HG03457 (cell line): ENCODE data around the gene ANKRD60.

Experiments
- ATAC-seq: cut with Tn5 transposase; IDR thresholded peaks from one replicate; pipeline ENCODE4 v1.9.1; 2021; ENCODE audit warnings: moderate number of reproducible peaks; ENCODE audit not compliant: unreplicated experiment

The ANKRD60 gene

DNA sequence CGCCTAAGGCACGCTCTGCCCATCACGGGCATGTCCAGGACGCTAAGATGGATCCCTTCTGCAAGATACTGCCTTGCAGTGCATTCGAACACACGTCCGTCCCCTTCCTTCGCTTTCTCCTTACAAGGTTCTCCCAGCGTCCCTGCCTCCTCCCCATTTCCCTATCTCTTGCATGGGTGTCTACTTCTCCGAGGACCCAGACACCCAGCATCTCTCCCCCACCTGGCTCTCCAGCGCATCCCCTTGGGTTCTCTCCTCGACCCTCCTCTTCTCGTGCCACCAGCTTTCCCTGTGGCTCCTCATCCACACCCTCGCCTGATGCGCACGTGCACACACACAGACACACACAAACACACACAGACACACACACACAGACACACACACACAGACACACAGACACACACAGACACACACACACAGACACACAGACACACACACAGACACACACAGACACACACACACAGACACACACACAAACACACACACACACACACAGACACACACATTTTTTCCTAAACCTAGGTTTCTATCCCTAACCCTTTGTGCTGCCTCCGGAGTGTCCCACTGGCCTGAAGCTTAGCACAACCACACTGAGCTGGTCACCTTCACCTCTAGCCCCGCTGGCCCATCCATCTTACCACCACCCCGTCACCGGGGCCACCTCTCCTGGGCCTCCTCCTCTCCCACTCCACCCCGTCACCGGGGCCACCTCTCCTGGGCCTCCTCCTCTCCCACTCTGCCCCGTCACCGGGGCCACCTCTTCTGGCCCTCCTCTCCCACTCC, 31.9 kb downstream of the ANKRD60 start:
- ATAC-seq: no peak

DNA sequence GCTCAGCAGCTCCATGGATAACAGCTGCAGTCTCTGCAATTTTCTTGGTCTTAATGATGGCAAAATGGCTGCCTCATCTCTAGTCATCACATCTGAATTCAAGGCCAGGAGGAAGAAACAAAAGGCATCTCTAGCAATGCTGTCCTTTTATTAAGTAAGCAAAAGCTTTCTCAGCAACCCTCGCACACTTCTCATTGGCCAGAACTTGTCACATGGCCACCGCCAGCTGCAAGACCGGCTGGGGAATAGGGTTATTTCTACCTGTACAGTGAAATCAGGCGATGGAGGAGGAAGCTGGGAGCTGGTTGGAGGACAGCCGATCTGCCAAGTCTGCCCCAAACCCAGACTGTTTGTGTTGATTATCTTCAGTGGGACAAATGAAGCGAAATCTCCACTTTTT, 33.4 kb downstream of the ANKRD60 start:
- no peak for ATAC-seq

DNA sequence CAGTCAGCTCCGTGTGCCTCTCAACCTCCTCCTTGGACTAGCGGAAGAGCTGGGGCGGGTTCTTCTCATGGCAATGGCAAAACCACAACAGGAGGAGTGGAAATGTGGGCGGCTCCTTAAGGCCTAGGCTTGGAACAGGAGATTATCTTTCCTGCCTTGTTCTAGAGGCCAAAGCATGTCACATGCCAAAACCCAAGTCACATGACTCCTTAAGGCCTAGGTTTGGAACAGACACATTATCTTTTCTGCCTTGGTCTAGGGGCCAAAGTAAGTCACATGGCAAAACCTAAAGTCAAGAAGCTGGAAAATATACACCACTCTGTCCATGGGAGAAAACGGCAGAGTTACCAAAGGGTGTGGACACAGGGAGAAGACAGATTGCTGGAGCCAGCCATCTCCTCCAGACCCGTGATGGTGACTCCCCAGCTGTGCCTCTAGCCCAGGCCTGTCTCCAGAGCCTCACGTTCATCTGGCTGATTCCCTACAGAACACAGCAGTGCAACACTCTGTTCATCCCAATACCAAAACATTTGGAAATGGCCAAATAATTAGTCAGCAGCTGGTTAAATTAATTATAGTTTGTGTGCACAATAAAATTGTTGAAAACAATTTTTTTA, 34.2 kb downstream of the ANKRD60 start:
- no peak for ATAC-seq

DNA sequence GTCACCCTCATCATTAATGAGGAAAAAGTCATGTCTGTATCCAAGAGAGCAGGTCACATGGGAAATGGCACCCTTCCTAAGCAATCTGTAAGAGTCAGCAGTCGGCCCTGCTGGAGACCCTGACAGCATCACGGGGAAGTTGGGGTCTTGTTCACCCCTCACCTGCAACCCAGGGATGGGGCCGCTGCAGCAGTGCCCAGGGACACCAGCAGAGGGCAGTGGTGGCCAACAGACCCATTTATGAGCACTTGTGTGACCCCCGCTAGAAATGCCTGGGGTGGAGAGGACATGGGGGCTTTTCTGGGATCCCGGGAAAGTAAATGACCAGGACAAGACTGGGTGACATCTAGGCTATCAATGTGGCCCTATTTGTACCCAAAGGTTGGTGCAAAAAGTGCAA, 35.9 kb downstream of the ANKRD60 start:
- ATAC-seq: no peak

DNA sequence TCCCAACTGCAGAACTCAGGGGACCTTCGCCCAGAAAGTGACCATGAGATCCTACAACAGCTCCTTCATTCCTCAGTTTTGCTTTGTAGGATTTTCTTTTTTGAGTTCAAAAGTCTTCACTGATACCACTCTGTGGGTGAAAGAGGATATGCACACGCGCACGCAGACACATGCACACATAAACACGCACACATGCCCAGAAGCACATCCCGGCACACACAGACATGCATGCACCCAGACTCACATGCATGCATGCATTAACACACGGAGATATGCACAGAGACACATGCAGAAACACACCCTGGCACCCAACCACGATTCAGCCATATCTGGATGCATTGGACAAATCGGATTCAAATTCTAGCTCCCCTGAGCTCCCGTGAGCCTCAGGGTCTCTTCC, 36.4 kb downstream of the ANKRD60 start:
- no peak for ATAC-seq

DNA sequence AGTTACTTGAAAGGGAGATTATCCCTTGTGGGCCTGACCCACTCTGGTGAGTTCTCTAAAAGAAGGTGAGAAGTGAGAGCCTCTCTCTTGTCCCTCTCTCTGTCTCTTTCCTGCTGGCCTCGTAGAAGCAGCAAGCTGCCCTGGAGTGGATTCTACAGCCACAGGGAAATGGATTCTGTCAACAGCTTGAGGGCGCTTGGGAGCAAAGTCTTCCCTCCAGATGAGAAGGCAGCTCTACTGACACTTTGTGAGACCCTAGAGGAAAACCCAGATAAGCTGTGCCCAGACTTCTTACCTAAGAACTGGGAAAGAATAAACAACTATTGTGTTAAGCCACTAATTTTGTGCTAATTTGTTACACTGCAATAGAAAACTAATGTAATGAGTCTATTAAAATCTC, 39.9 kb downstream of the ANKRD60 start:
- ATAC-seq: no peak

DNA sequence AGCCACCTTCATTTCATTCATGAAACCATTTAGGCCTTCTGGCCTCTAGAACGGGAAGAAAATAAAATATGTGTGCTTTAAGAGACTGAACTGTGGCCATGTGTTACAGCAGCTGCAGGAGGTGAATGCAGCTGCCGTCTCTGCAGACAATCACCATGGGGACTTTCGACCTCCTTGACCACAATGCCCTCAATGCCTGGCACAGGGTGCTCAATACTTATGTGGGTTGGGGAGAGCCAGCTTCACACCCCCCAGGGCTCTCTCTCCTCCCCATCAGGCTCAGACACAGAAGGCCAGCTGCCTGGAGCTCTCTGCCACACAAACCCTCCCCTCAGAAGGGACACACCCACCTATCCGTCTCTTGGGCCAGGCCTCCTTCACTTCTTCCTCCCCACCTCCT, 43.5 kb downstream of the ANKRD60 start:
- no peak for ATAC-seq

DNA sequence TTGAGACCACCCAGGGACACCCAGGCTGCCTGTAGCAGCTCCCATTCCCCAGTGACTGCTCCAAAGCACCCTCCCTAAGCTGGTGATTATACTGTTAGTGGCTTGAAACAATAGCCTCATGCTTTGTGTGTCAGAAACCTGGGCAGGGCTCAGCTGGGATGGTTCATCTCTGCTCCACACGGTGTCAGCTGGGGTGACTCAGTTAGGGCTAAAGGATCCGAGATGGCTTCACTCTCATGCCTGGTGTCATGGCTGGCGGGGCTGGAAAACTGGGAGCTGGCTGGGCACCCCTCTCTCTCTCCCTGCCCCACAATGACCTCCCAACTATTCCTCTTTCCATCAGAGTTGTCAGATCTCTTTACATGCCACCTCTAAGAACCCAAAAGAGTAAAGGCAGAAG, 44.4 kb downstream of the ANKRD60 start:
- no peak for ATAC-seq

DNA sequence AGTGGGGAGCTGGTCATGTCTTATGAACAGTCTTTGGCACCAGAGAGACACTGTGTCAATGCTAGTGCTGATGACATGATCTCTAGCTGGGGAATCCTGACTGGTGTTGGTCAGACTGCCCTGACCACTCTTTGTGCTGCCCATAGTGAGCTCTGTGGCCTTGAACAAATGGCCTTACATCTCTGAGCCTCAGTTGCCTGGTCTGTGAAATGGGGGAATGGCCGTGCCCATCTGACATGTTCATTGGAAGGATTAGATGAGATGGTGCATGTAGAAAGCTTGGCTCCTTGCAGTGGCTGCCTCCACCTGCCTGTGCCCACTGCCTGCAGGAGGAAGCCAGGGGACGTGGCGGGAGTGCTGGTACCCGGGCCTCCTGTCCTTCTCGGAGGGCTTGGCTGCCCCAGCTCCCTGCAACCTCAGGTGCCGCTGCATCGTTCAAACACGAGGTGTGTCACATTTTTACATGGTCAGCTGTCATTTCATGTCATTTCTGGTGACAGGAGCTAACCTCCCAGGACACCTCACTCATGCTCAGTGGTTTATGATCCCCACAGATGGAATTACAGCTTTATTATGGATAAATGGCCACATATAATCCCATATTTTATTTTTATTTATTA, 45.8 kb downstream of the ANKRD60 start:
- no peak for ATAC-seq

DNA sequence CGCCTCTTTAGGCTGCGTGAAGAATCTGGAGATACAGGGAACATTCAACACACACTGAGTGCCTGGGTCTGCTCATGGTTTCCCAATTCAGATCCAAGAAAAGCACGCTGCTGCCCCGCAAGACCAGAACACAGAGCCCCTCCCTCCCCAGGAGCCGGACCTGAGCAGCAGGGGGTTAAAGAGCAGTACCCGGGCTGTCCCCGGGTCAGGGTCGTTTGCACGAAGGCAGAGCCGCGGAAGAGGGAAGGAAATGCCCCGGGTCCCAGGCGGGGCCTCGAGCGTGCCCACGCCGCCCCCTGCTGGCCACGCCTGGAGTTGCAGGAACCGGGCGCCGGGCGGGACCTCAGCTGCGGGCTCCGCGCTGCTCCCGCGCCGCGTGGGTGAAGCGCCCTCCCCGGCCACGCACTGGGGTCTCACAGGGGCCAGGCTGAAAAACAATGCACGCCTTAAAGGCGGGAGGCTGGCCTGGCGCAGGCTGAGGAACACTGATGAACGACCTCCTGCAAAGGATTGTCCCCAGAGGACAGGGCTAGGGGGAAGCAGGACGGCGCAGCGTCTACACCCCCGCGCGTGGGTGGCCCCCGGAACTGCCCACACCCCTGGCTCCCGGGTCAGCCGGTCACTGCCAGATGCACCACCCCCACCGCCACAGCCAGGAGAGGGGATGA, 48.9 kb downstream of the ANKRD60 start:
- ATAC-seq: no peak

DNA sequence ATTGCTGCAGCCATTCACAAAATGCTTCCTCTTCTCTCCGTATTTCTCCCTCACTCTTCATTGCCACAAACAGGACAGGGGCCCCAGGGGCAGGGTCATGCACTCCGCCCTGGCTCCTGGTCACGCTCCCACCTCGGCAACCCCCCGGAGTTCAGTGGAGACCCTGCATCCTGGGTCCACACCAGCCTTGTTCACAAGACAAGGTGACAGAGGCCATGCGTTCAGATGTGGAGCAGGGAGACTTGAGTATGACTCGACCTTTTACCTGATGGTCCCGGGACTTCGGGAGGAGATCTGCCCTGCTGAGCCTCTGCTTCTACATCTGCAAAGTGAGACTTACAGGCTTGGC, 49.4 kb downstream of the ANKRD60 start:
- ATAC-seq: no peak

DNA sequence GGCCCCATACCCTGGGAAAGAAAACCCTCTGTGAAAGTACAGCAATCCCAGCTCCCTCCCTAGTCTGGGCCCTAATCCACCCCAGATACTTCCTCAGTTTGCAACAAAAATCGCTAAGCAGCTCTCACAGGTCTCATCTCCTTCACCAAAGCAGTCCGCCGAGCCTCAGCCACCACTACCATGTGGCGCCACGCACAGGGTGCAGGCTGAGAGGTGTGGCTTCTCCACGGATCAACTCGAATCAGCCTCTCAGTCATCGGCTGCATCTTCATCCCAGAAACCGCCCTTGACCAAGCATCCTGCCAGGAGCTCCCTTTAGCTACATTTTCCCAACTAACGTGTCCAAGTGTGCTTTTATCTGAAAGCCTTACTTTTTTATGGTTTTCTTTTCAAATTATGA, 50.7 kb downstream of the ANKRD60 start:
- ATAC-seq: no peak

DNA sequence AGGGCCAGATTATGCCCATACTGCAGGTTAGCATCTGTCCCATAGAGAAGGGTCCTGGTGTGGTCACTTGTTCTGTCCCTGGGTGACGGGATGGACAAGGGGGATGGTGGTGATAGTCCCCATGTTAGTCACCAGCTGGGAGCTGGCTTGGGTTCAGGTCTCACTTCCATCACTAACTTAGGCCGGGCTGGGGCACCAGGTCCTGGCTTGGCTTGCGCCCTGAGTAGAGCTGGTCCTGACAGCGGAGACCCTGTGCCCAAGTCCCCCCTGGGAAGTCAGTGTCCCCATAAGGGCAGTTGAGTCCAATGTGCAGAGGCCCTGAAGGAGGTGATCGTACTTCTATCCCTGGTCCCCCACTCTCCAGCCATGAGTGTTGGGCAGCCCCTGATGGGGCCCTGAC, 52.6 kb downstream of the ANKRD60 start:
- no peak for ATAC-seq

DNA sequence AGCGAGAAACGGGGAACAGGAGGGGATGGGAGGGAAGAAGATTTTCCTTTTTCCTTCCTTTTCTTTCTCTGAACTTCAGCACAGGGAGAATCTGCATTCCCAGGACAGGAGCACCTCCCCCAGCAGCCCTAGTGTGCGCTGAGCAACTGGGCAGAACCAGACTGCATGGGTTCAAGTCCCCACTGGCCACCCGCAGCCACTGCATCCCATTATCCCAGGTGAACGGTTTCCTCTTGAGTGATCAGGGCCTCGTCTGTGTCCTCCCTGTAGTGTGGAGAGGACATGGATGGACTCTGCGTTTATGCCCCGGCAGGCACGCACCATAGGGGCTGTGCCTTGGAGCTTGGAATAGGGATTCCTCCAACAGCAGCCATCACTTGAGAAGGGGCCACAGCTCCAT, 53.0 kb downstream of the ANKRD60 start:
- no peak for ATAC-seq

DNA sequence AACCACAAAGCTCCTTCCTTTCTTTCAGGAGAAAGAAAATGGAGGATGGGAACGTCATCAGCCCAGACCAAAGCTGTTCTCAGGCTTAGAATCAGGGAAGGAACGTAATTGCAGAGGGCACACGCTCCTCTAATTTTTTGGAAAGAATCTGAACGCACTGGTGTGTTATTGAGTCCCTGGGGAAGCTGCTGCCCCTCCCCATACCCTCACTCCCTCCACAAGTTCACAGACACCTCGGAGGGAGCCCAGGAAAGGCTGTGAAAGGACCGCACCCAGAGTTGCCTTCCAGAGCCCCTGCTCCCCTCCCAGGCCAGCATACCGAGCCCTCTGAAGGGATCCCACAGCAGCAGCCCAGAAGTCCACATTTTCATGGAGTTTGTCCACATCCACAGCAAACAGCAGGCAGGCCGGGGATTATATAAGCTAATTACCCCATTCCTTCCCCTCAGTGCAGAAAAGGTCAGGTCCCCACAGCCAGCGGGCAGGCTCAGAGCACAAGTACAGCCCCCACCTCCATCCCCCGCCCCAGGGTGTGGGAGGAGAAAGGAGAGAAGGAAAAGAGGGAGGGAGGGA, 53.7 kb downstream of the ANKRD60 start:
- ATAC-seq: no peak

DNA sequence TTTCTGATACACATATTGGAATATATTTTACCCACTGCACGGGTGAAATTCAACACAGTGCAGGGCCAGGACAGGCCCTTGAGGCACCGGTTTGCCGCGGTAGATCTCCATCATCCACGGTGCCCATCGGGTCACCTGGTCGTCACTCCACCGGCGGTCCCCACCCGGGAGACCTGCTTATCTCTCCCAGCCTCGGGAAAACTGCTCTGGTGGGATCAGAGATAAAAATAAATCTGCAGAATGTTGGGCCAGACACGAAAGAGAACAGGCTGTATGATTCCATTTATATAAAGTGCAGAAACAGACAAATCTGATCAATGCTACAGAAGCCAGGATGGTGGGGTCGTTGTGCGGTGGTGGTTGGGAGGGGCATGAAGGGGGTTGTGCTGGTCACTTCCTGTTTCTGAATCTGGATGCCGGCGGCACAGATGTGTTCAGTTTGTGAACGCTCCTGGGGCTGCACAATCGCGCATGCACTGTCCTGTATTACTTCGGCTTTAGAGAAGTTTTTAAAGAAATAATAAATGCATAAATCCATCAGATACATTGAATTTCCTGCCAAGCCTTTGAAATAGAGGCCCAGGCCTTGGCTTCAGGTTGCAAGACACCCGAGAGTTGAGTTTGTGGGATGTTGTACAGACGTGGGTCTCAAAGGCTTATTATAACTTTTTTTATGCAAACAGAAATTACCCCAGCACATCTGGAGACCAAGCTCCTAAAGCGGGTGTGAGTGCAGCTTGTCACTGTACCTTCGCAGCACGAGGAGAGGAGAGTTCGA, 54.3 kb downstream of the ANKRD60 start:
- no peak for ATAC-seq

DNA sequence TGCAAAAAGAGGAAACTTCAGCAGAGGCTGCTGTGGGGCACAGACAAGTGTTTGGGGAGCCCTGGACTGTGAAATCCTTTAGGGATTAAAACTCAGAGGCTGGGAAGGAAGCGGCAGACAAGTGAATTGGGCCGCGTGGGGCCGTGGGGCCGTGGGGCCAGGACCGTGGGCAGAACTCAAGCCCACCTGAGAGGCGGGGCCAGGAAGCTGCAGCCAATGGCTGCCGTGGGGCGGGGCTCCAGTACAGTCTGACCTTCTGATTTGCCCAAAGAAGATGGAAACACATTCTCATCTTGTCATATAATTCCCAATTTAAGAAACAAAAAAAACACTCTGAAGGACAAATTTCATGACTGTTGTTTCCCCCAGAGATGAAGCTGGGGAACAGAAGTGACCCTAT, 55.4 kb downstream of the ANKRD60 start:
- ATAC-seq: no peak

DNA sequence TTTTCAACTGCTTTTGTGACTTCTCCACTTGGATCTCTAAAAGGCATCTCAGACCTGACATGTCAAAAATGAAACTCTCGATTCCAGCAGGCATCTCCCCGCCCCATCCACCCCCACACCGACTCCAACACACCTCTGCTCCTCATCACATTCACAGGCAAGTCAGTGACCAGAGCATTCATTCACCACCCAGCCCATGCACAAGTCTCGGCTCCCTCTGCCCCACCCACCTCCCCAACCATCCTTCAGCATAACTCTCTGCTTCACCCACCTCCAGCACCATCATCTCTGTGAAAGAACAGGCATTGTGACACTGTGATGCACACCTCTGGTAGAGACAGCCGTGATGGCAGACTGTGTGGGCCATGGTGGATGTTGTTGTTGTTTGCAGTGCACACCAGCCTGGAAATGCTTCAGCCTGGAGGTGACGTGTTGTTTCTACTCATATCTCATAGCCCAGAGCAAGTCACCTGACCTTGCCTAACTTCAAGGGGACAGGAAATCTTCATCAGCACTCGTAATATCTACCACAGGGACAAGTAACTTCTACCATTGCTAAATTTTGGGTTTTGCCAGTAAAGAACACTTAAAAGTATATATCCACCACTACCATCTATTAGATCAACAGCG, 56.5 kb downstream of the ANKRD60 start:
- ATAC-seq: no peak

DNA sequence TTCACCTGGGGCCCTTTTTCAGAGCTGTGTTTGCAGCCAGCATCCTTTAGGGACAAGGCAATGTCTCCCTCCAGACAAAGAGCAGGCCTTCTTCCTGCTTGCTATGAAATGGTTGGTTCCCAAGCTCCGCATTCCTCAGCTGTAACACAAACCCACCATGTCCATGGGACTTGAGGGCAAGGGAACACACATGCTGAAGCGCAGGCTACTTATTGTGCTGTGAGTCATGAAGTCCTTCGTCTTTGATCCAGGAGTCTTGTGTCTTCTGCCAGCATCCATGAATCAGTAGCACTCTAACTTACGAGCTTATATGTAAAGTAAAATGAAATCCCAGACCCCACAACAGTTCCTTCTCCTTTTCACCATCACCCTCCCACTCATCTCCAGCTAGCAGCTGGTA, 59.0 kb downstream of the ANKRD60 start:
- ATAC-seq: no peak

DNA sequence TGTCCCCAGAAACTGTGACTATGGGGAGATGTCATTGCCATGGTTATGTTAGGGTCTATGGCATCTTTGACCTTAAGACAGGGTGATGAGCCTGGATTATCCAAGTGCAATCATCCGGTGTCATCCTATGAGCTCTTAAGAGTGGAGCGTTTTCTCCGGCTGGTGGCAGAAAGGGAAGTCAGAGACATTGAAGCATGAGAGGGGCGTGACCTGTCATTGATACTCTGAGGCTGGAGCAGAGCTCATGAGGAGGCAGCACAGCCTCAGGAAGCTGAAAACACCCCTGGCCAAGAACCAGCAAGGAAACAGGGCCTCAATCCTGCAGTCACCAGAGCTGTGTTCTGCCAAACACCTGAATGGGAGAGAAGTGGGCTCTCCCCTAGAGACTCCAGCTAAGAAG, 59.6 kb downstream of the ANKRD60 start:
- no peak for ATAC-seq
